HCT116 (cell line): ENCODE data around the gene MYBPC2. TPM values are rescaled to one million over a fixed set of nuclear protein-coding genes. Genes with fewer than 3 reads are reported as not detected.

ENCODE experiments used
- ATAC-seq: fragments of 200-7000 bp; cut with Tn5 transposase; 2 replicates; pipeline ENCODE4 v1.9.1; 2020; ENCODE audit warnings: mild to moderate bottlenecking, moderate library complexity
- BruUV-seq: library from RNA; stranded (reverse); fragments of 400-500 nt; replicated peaks from 2 replicates; lab custom pipeline; 2021; lab: Mats Ljungman, UMichigan
- CTCF ChIA-PET: fragments of 300-600 bp; sonication (Branson Sonifier 250); formaldehyde crosslinking; loops from one replicate; lab custom pipeline; 2021; ENCODE audit warnings: antibody characterized with exemption; lab: Charles Lee
- POLR2A ChIA-PET: fragments of 300-600, 350-600 bp; sonication (Branson Sonifier 250); formaldehyde crosslinking; loops from one replicate; lab custom pipeline; 2021; ENCODE audit warnings: antibody characterized with exemption; lab: Charles Lee
- RAD21 ChIA-PET, 2 experiments: fragments of 300-600 bp; sonication (Branson Sonifier 250); formaldehyde crosslinking; loops; one replicate each; lab custom pipeline; 2023; ENCODE audit warnings: low total read pairs in 2 of 2; ENCODE audit not compliant: uncharacterized antibody in 2 of 2, unreplicated experiment in 2 of 2, low non-redundant PET in 1 of 2; lab: Charles Lee
- DNase-seq: peaks from one replicate; pipeline ENCODE4 v3.0.0-alpha.2; 2010; ENCODE audit warnings: low read depth, low spot score
- H2AFZ ChIP-seq: fragments of 200-600 bp; shearing (Covaris generic), sonication (generic); 2 replicates; pipeline ENCODE4 v1.6.1; 2017; ENCODE audit warnings: low read depth, mixed run types, mixed read lengths, antibody characterized with exemption, low read length; ENCODE audit not compliant: poor library complexity, severe bottlenecking
- H3K27ac ChIP-seq: 2 replicates; pipeline ENCODE4 v1.5.1; 2012; ENCODE audit warnings: low read depth, low read length
- H3K27me3 ChIP-seq: fragments of 200-600 bp; sonication (generic); 2 replicates; pipeline ENCODE4 v1.6.1; 2016; ENCODE audit warnings: mixed run types, low read length, mixed read lengths; ENCODE audit not compliant: insufficient read depth
- H3K36me3 ChIP-seq, 2 experiments: fragments of 200-500 bp in 1 of 2; fragments of 200-600 bp in 1 of 2; sonication (Bioruptor generic) in 1 of 2; sonication (generic) in 1 of 2; 2 replicates each; pipeline versions ENCODE4 v1.5.1 to v1.6.1; 2014 to 2016; ENCODE audit warnings: low read length in 2 of 2, inconsistent platforms in 1 of 2, mixed read lengths in 1 of 2, mixed run types in 1 of 2; ENCODE audit not compliant: insufficient read depth in 2 of 2, control insufficient read depth in 1 of 2
- H3K4me1 ChIP-seq, 2 experiments: fragments of 200-600 bp in 1 of 2; sonication (generic) in 1 of 2; 2 replicates each; pipeline versions ENCODE4 v1.5.1 to v1.6.1; 2012 to 2017; ENCODE audit warnings: low read length in 2 of 2, inconsistent platforms in 1 of 2, mild to moderate bottlenecking in 1 of 2, mixed read lengths in 1 of 2, mixed run types in 1 of 2, moderate library complexity in 1 of 2; ENCODE audit not compliant: insufficient read depth in 2 of 2, control insufficient read depth in 1 of 2
- H3K4me2 ChIP-seq: fragments of 200-600 bp; sonication (generic); 2 replicates; pipeline ENCODE4 v1.6.1; 2017; ENCODE audit warnings: mixed run types, low read length, mixed read lengths
- H3K4me3 ChIP-seq, 2 experiments: fragments of 200-600 bp in 1 of 2; sonication (generic) in 1 of 2; replicated peaks in 1 of 2; 2 replicates each; pipeline ENCODE4 v1.5.1; 2011 to 2016; ENCODE audit warnings: low read length in 2 of 2, control low read depth in 1 of 2, low read depth in 1 of 2, mild to moderate bottlenecking in 1 of 2, mixed read lengths in 1 of 2, mixed run types in 1 of 2
- H3K79me2 ChIP-seq: fragments of 200-600 bp; sonication (generic); 2 replicates; pipeline ENCODE4 v1.6.1; 2017; ENCODE audit warnings: mild to moderate bottlenecking, mixed run types, low read length, moderate library complexity, mixed read lengths; ENCODE audit not compliant: insufficient read depth
- H3K9ac ChIP-seq: fragments of 200-600 bp; sonication (generic); 2 replicates; pipeline ENCODE4 v1.6.1; 2016; ENCODE audit warnings: low read length, mixed read lengths
- H3K9me2 ChIP-seq: fragments of 200-600 bp; sonication (generic), shearing (Covaris generic); 2 replicates; pipeline ENCODE4 v1.6.1; 2017; ENCODE audit warnings: mixed run types, mild to moderate bottlenecking, moderate library complexity; ENCODE audit not compliant: insufficient read depth
- H3K9me3 ChIP-seq, 2 experiments: fragments of 200-500 bp in 1 of 2; fragments of 200-600 bp in 1 of 2; sonication (Bioruptor generic) in 1 of 2; sonication (generic) in 1 of 2; 2 replicates each; pipeline ENCODE4 v1.6.1; 2014 to 2017; ENCODE audit warnings: low read length in 2 of 2, mixed read lengths in 2 of 2, inconsistent platforms in 1 of 2, low read depth in 1 of 2, mild to moderate bottlenecking in 1 of 2, mixed run types in 1 of 2, moderate library complexity in 1 of 2; ENCODE audit not compliant: control insufficient read depth in 1 of 2, insufficient read depth in 1 of 2
- H4K20me1 ChIP-seq: fragments of 200-600 bp; sonication (generic), shearing (Covaris generic); 2 replicates; pipeline ENCODE4 v1.6.1; 2017; ENCODE audit warnings: mixed run types, mild to moderate bottlenecking, moderate library complexity; ENCODE audit not compliant: insufficient read depth
- ATF3 ChIP-seq: IDR thresholded peaks from 2 replicates; pipeline ENCODE4 v1.6.1; 2012
- CBX3 ChIP-seq: IDR thresholded peaks from 2 replicates; pipeline ENCODE4 v1.6.1; 2012; ENCODE audit warnings: low read depth
- CEBPB ChIP-seq: IDR thresholded peaks from 2 replicates; pipeline ENCODE4 v1.6.1; 2012; ENCODE audit warnings: low read depth
- EGR1 ChIP-seq: IDR thresholded peaks from 2 replicates; pipeline ENCODE4 v1.6.1; 2012; ENCODE audit warnings: low read depth
- ELF1 ChIP-seq: IDR thresholded peaks from 2 replicates; pipeline ENCODE4 v1.6.1; 2012; ENCODE audit warnings: low read depth, borderline replicate concordance
- EZH2 ChIP-seq: fragments of 200-600 bp; sonication (generic); IDR thresholded peaks from 2 replicates; pipeline ENCODE4 v1.6.1; 2017; ENCODE audit warnings: antibody characterized with exemption, mixed run types
- EZH2phosphoT487 ChIP-seq: fragments of 200-600 bp; IDR thresholded peaks from 2 replicates; pipeline ENCODE4 v1.6.1; 2018; ENCODE audit warnings: antibody characterized with exemption, borderline replicate concordance
- FOSL1 ChIP-seq: IDR thresholded peaks from 2 replicates; pipeline ENCODE4 v1.6.1; 2012; ENCODE audit warnings: low read depth
- JUND ChIP-seq: IDR thresholded peaks from 2 replicates; pipeline ENCODE4 v1.6.1; 2012
- MAX ChIP-seq: IDR thresholded peaks from 2 replicates; pipeline ENCODE4 v1.6.1; 2012
- POLR2AphosphoS5 ChIP-seq: IDR thresholded peaks from 2 replicates; pipeline ENCODE4 v1.6.1; 2011; ENCODE audit warnings: mild to moderate bottlenecking, low read depth, low read length, moderate library complexity
- SIN3A ChIP-seq: IDR thresholded peaks from 2 replicates; pipeline ENCODE4 v1.6.1; 2012; ENCODE audit warnings: low read depth
- SP1 ChIP-seq: IDR thresholded peaks from 2 replicates; pipeline ENCODE4 v1.6.1; 2012; ENCODE audit warnings: low read depth
- YY1 ChIP-seq: IDR thresholded peaks from 2 replicates; pipeline ENCODE4 v1.6.1; 2011; ENCODE audit warnings: low read length, low read depth, moderate library complexity, mild to moderate bottlenecking; ENCODE audit not compliant: insufficient replicate concordance; ENCODE audit errors: extremely low read depth
- ZBTB33 ChIP-seq: IDR thresholded peaks from 2 replicates; pipeline ENCODE4 v1.6.1; 2011; ENCODE audit warnings: mild to moderate bottlenecking, low read length, moderate library complexity; ENCODE audit not compliant: insufficient replicate concordance; ENCODE audit errors: extremely low read depth
- ZFX ChIP-seq: fragments of 450-650 bp; IDR thresholded peaks from 2 replicates; pipeline ENCODE4 v1.6.1; 2017
- ZNF274 ChIP-seq: fragments of 200-500 bp; sonication (Bioruptor generic); IDR thresholded peaks from 2 replicates; pipeline ENCODE4 v1.6.1; 2014; ENCODE audit warnings: mild to moderate bottlenecking, low read depth, low read length, inconsistent platforms
- intact Hi-C: fragments of 100-400 bp; cut with micrococcal nuclease; formaldehyde crosslinking; loops from 2 replicates; pipeline ENCODE4 v1.10.0; 2022
- total RNA-seq: library from RNA; stranded (reverse); gene quantifications from one replicate; pipeline ENCODE4 v1.2.1, GENCODE V29; 2021; ENCODE audit not compliant: unreplicated experiment
- TF ChIP-seq, protein P1 (sequence below), 3 experiments: fragments of 200-600 bp in 1 of 3; sonication (generic) in 1 of 3; IDR thresholded peaks in 2 of 3; conservative IDR thresholded peaks in 1 of 3; 2 replicates each; pipeline ENCODE4 v1.5.1; 2012 to 2017; ENCODE audit warnings: low read depth in 2 of 3, low read length in 2 of 3, antibody characterized with exemption in 1 of 3, borderline replicate concordance in 1 of 3, control low read depth in 1 of 3, mild to moderate bottlenecking in 1 of 3, mixed read lengths in 1 of 3, mixed run types in 1 of 3, moderate library complexity in 1 of 3; ENCODE audit not compliant: insufficient read depth in 1 of 3

The MYBPC2 gene
- total RNA-seq, 1 experiment from 2014 or later: not detected

GRCh38 chr19:50458396-50459066 lies 25.8 kb downstream of the MYBPC2 start (continued):
- TF ChIP-seq FOSL1: no peak
- TF ChIP-seq CBX3: no peak
- no peak for TF ChIP-seq ZFX
- no peak for TF ChIP-seq ATF3
- TF ChIP-seq YY1: no peak

DNA sequence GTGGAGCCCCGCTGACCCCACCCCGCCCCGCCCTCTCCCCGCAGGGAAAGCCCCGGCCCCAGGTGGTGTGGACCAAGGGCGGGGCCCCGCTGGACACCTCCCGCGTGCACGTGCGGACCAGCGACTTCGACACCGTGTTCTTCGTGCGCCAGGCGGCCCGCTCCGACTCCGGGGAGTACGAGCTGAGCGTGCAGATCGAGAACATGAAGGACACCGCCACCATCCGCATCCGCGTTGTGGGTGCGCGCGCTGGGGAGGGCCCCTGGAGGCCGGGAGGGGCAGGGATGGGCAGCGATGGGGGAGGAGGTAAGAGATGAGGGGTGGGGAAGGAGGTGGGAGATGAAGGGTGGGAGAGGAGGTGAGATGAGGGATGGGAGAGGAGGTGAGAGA lies 26.4 kb downstream of the MYBPC2 start:
- ChIA-PET CTCF (no interaction called here), RAD21 (no interaction called here), POLR2A (no interaction called here)
- no peak overlapping the region for H3K4me2 ChIP-seq
- no peaks in the 10 kb centered on the region for H3K9me2 ChIP-seq
- H3K9me3 ChIP-seq: no peaks in the 10 kb centered on the region
- intact Hi-C loops: no loop called here
- no peaks in the 10 kb centered on the region for H3K27me3 ChIP-seq
- no peak overlapping the region for H3K27ac ChIP-seq
- no peaks in the 10 kb centered on the region for H3K36me3 ChIP-seq
- no peak overlapping the region for H2AFZ ChIP-seq
- no peaks in the 10 kb centered on the region for H3K79me2 ChIP-seq
- H3K9ac ChIP-seq: no peak overlapping the region
- BruUV-seq: no TSS peak
- no peak for TF ChIP-seq MAX
- TF ChIP-seq, protein P1, sequence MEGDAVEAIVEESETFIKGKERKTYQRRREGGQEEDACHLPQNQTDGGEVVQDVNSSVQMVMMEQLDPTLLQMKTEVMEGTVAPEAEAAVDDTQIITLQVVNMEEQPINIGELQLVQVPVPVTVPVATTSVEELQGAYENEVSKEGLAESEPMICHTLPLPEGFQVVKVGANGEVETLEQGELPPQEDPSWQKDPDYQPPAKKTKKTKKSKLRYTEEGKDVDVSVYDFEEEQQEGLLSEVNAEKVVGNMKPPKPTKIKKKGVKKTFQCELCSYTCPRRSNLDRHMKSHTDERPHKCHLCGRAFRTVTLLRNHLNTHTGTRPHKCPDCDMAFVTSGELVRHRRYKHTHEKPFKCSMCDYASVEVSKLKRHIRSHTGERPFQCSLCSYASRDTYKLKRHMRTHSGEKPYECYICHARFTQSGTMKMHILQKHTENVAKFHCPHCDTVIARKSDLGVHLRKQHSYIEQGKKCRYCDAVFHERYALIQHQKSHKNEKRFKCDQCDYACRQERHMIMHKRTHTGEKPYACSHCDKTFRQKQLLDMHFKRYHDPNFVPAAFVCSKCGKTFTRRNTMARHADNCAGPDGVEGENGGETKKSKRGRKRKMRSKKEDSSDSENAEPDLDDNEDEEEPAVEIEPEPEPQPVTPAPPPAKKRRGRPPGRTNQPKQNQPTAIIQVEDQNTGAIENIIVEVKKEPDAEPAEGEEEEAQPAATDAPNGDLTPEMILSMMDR (IDR thresholded peaks at IDR 0.05 in 2 of 3, conservative IDR thresholded peaks at IDR 0.05 in 1 of 3; ENCODE audit: borderline replicate concordance in 1 of 3, insufficient read depth in 1 of 3, low read depth in 2 of 3, low read length in 2 of 3): no peak
- TF ChIP-seq JUND: no peak
- no peak for TF ChIP-seq SP1
- no peak for TF ChIP-seq POLR2AphosphoS5
- no peak for TF ChIP-seq ATF3
- TF ChIP-seq EZH2: no peak
- no peak for TF ChIP-seq ZNF274
- no peak for TF ChIP-seq EGR1
- no peak for TF ChIP-seq EZH2phosphoT487
- no peak for TF ChIP-seq YY1
- no peak for TF ChIP-seq ZFX
- no peak for TF ChIP-seq CEBPB
- no peak for TF ChIP-seq SIN3A
- TF ChIP-seq ELF1: no peak
- TF ChIP-seq ZBTB33: no peak
- no peaks in the 10 kb centered on the region for H4K20me1 ChIP-seq
- H3K4me3 ChIP-seq: no peak overlapping the region
- ATAC-seq (no peak), DNase-seq (no peak)
- peaks cover 7 to 26% of the 10 kb centered on the region in 2 experiments for H3K4me1 ChIP-seq
